Measurements from ENCODE around the gene ADARB2.
"Not testable (repeated sequence)": the region's sequence is repeated elsewhere in the genome, so short reads cannot be mapped to it uniquely, and the experiment has no call there.

ADARB2 gene

GRCh38 chr10:1402016-1402770, 335.1 kb downstream of the ADARB2 start:
- DNase-seq = no peak
- no peaks in the 10 kb centered on the region for H3K27me3 ChIP-seq
- H3K36me3 ChIP-seq = no peaks in the 10 kb centered on the region
- no peaks in the 10 kb centered on the region for H3K4me1 ChIP-seq
- H3K9me3 ChIP-seq = no peaks in the 10 kb centered on the region
- TF ChIP-seq CTCF (IDR thresholded peaks at IDR 0.05; ENCODE audit: low read depth, low read length) = no peak
- no peak overlapping the region for H3K4me3 ChIP-seq (ENCODE audit: low read depth, low read length)

- DNase-seq = no peak
- TF ChIP-seq CTCF (IDR thresholded peaks at IDR 0.05; ENCODE audit: low read depth, low read length) = no peak
- Histone ChIP-seq H3K9me3 (no peaks in the 10 kb centered on the region), H3K36me3 (no peaks in the 10 kb centered on the region), H3K27me3 (no peaks in the 10 kb centered on the region), H3K4me1 (no peaks in the 10 kb centered on the region), H3K4me3 (ENCODE audit: low read depth, low read length) (no peak overlapping the region)
These were observed 336.0 kb downstream of the ADARB2 start for GRCh38 chr10:1401071-1401965.

GRCh38 chr10:1400101-1401070, 336.9 kb downstream of the ADARB2 start:
- Histone ChIP-seq H3K4me3 (ENCODE audit: low read depth, low read length) (no peak overlapping the region), H3K27me3 (peaks cover 5% of the 10 kb centered on the region), H3K9me3 (no peaks in the 10 kb centered on the region), H3K36me3 (no peaks in the 10 kb centered on the region), H3K4me1 (no peaks in the 10 kb centered on the region)
- DNase-seq = no peak
- TF ChIP-seq CTCF (IDR thresholded peaks at IDR 0.05; ENCODE audit: low read depth, low read length) = no peak

GRCh38 chr10:1399431-1400100, 337.8 kb downstream of the ADARB2 start:
- no peak for TF ChIP-seq CTCF (IDR thresholded peaks at IDR 0.05; ENCODE audit: low read depth, low read length)
- Histone ChIP-seq H3K27me3 (peaks cover 5% of the 10 kb centered on the region), H3K4me1 (no peaks in the 10 kb centered on the region), H3K36me3 (no peaks in the 10 kb centered on the region), H3K9me3 (no peaks in the 10 kb centered on the region), H3K4me3 (ENCODE audit: low read depth, low read length) (no peak overlapping the region)
- no peak for DNase-seq

GRCh38 chr10:1398626-1399410, 338.5 kb downstream of the ADARB2 start:
- no peak overlapping the region for H3K4me3 ChIP-seq (ENCODE audit: low read depth, low read length)
- no peak for DNase-seq
- no peak for TF ChIP-seq CTCF (IDR thresholded peaks at IDR 0.05; ENCODE audit: low read depth, low read length)
- no peaks in the 10 kb centered on the region for H3K4me1 ChIP-seq
- no peaks in the 10 kb centered on the region for H3K36me3 ChIP-seq
- H3K27me3 ChIP-seq = peaks cover 5% of the 10 kb centered on the region
- H3K9me3 ChIP-seq = no peaks in the 10 kb centered on the region

- DNase-seq; H3K4me3 ChIP-seq (ENCODE audit: low read depth, low read length); H3K36me3 ChIP-seq; H3K27me3 ChIP-seq; H3K4me1 ChIP-seq; H3K9me3 ChIP-seq: not testable (repeated sequence)
These were observed 339.2 kb downstream of the ADARB2 start for GRCh38 chr10:1398116-1398515.

Measured in BE2C (cell line).